Immature natural killer cell (primary cell): ENCODE data around the gene CDK6. TPM values are rescaled to one million over a fixed set of nuclear protein-coding genes. Genes with fewer than 3 reads are reported as not detected.
"Not testable (repeated sequence)": the region's sequence is repeated elsewhere in the genome, so short reads cannot be mapped to it uniquely, and the experiment has no call there.

Source experiments
- DNase-seq, 3 donors: peaks; one replicate each; pipeline ENCODE4 v3.0.0; 2022; ENCODE audit warnings: mixed read lengths in 1 of 3
- H3K27ac Mint-ChIP-seq, 6 donors: one replicate each; pipeline ENCODE4 v1.8.0; 2020; ENCODE audit warnings: mixed read lengths in 6 of 6, mild to moderate bottlenecking in 5 of 6, inconsistent platforms in 4 of 6, moderate library complexity in 3 of 6
- H3K27me3 Mint-ChIP-seq, 3 donors: one replicate each; pipeline ENCODE4 v1.8.0; 2020 to 2021; ENCODE audit warnings: low read depth in 3 of 3, mild to moderate bottlenecking in 3 of 3, mixed read lengths in 3 of 3, moderate library complexity in 3 of 3, inconsistent platforms in 1 of 3
- H3K36me3 Mint-ChIP-seq, 3 donors: one replicate each; pipeline ENCODE4 v1.8.0; 2020; ENCODE audit warnings: mixed read lengths in 3 of 3, inconsistent platforms in 2 of 3, mild to moderate bottlenecking in 2 of 3
- H3K4me1 Mint-ChIP-seq, 2 donors: one replicate each; pipeline ENCODE4 v1.8.0; 2020; ENCODE audit warnings: inconsistent platforms in 2 of 2, mild to moderate bottlenecking in 2 of 2, mixed read lengths in 2 of 2, moderate library complexity in 1 of 2
- H3K4me3 Mint-ChIP-seq, 5 donors: one replicate each; pipeline ENCODE4 v1.8.0; 2020; ENCODE audit warnings: mild to moderate bottlenecking in 5 of 5, mixed read lengths in 5 of 5, inconsistent platforms in 3 of 5, moderate library complexity in 3 of 5
- H3K9me3 Mint-ChIP-seq, 6 donors: one replicate each; pipeline ENCODE4 v1.8.0; 2020; ENCODE audit warnings: mild to moderate bottlenecking in 6 of 6, mixed read lengths in 6 of 6, inconsistent platforms in 4 of 6, moderate library complexity in 3 of 6
- polyA plus RNA-seq, 3 donors: library from polyadenylated mRNA; unstranded; fragments of 300-500 nt; fragmentation: Illumina TruSeq; gene quantifications; one replicate each; pipeline ENCODE4 v1.2.3, GENCODE V29; 2021

CDK6 gene
- polyA plus RNA-seq = 10 to 100 TPM; 11.1 to 21.2 (median 15.8) TPM

DNA sequence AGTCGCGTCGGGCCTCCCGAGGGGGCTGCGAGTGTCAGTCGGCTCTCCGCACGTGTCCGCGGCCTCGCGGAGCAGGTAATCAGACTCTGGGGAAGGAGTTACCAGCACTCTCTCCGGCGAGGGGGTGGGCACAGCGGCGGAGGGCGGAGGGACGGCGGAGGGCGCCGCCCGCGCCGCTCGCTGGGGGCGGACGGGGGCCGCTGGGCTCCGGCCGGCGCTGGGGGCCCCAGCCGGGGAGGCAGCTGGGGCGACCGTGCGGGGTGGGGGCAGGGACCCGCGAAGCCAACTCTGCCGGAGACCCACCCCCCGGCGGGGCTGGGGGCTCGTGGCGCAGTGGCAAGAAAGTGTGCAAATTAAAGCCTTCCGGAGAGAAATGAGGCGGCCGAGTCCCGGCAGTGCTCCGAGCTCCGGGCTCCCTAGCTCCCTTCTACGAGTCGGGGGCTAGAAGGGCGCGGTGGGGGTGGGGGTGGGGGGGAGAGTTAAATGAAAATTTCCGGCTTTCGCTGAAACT is at the start of gene CDK6:
CDK6 (minus strand) TSS at position 85 of the 511 bp plus-strand sequence. CDS start 3,250 bp downstream, outside the sequence.
- Mint-ChIP-seq H3K9me3 (peaks cover 0 to 2% (median 0%) of the 10 kb centered on the region in 6 donors), H3K36me3 (no peaks in the 10 kb centered on the region), H3K27ac (peak within 1 kb of the TSS; percentile 84 to 91 (median 88)), H3K4me3 (peak within 1 kb of the TSS; percentile 92 to 99 (median 96)), H3K4me1 (peaks cover 32 to 36% of the 10 kb centered on the region in 2 donors), H3K27me3 (peaks cover 5 to 20% (median 18%) of the 10 kb centered on the region in 3 donors)
- peak; percentile 57 to 61 (median 59) for DNase-seq

DNA sequence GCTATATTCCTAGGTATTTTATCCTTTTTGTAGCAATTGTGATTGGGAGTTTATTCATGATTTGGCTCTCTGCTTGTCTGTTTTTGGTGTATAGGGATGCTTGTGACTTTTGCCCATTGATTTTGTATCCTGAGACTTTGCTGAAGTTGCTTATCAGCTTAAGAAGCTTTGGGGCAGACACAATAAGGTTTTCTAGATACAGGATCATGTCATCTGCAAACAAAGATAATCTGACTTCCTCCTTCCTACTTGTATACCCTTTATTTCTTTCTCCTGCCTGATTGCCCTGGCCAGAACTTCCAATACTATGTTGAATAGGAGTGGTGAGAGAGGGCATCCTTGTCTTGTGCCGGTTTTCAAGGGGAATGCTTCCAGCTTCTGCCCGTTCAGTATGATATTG is 49.7 kb upstream of the CDK6 start:
- not testable (repeated sequence) for H3K27me3 Mint-ChIP-seq, DNase-seq, H3K27ac Mint-ChIP-seq, H3K4me1 Mint-ChIP-seq, H3K4me3 Mint-ChIP-seq
- Mint-ChIP-seq H3K9me3 (peaks cover 0 to 36% (median 19%) of the 10 kb centered on the region in 6 donors), H3K36me3 (peaks cover 6 to 16% (median 10%) of the 10 kb centered on the region in 3 donors)

DNA sequence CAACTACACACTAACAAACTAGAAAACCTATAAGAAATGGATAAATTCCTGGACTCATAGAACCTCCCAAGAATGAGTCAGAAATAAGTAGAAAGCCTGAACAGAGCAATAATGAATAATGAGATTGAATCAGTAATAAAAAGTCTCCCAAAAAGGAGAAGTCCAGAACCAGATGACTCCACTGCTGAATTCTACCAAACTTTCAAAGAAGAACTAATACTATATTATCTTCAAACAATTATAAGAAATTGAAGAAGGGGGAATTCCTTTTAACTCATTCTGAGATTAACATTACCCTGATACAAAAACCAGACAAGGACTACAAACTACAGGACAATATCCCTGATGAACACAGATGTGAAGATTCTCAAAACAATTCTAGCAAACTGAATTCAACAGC is 47.8 kb upstream of the CDK6 start:
- Mint-ChIP-seq H3K27ac (no peak overlapping the region), H3K9me3 (peaks cover 0 to 36% (median 19%) of the 10 kb centered on the region in 6 donors), H3K27me3 (peaks cover 3 to 7% (median 7%) of the 10 kb centered on the region in 3 donors), H3K36me3 (peaks cover 6 to 16% (median 10%) of the 10 kb centered on the region in 3 donors), H3K4me3 (no peak overlapping the region), H3K4me1 (peaks cover 8% of the 10 kb centered on the region in 2 donors)
- DNase-seq = no peak

DNA sequence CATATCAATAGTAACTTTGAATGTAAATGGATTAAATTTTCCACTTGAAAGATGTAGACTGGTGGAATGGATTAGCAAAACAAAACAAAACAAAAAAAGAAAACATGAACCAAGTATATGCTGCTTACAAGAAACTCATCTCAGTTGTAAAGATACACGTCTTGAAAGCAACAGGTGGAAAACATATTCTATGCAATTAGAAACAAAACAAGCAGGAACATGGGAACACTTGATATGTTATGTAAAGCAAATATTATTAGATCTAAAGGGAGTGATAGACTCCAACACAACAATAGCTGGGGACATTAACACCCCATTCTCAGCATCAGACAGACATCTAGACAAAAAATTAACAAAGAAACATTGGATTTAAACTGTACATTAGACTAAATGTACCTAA is 46.4 kb upstream of the CDK6 start:
- Mint-ChIP-seq H3K9me3 (peaks cover 0 to 32% (median 18%) of the 10 kb centered on the region in 6 donors), H3K27me3 (peaks cover 3 to 6% (median 4%) of the 10 kb centered on the region in 3 donors), H3K36me3 (peaks cover 2 to 16% (median 10%) of the 10 kb centered on the region in 3 donors), H3K4me1 (peaks cover 8% of the 10 kb centered on the region in 2 donors), H3K27ac (no peak overlapping the region), H3K4me3 (no peak overlapping the region)
- no peak for DNase-seq

DNA sequence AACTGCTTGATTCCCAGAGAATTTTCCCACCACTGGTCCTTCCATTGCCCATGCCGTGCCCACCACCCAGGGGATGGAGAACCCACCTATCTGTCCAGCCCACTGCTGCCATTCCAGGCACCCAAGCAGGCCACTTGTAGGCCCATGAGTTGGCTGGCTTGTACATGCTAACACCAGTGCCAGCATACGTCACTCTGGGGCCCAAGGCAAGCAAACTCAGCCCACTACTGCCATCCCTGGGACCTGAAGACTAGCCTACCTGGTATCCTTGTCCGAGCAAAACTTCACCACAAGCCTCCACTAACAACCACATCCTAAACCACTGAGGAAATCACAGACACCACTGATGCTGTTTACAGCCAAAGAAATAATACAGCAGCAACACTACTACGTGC is 44.7 kb upstream of the CDK6 start:
- Mint-ChIP-seq H3K27me3 (peaks cover 0 to 4% (median 2%) of the 10 kb centered on the region in 3 donors), H3K36me3 (peaks cover 0 to 11% (median 10%) of the 10 kb centered on the region in 3 donors), H3K27ac (peak overlapping the region in 1 of 6 donors; percentile 26), H3K9me3 (peaks cover 0 to 21% (median 13%) of the 10 kb centered on the region in 6 donors), H3K4me1 (peaks cover 8% of the 10 kb centered on the region in 2 donors), H3K4me3 (no peak overlapping the region)
- DNase-seq = peak; percentile 31 to 35 (median 33)

DNA sequence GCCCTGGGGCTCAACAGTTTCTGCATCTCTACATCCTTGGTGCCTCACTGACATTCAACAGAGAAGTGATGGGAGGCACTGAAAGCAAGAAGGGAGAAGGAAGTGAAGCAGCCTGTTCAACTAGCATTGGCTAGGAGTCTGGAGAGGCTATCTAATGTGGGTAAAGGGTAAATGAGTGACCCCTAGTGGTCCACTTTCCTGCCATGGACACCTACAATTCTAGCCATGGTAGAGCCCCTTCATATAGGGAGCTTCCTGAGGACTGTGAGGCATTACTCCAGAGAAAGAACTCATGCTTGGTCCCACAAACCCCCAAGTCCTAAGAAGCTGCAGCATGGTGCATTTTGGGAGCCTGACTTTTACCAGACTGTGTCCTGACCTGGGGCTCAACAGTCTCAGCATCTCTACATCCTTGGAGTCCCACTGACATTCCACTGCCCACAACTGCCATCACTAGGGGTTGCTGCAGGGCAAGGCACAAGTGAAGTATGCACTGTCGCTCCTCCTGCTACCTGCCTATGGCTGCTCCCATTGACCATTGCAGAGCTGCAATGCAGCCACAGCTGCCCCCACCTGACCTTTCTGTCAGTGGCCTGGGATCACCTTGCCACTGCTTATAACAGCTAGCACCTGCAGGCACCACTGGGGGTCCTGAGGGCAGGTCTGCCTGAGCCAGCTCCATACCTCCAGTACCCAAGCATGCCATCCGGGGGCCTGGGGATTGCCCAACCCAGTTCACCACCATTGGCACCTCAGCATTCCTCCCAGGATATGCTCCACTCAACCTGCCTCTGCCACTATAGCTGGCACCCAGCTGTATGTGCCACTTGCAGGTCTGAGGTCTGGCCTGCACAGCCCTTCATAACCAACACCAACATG is 44.1 kb upstream of the CDK6 start:
- peaks cover 8% of the 10 kb centered on the region in 2 donors for H3K4me1 Mint-ChIP-seq
- H3K4me3 Mint-ChIP-seq = no peak overlapping the region

DNA sequence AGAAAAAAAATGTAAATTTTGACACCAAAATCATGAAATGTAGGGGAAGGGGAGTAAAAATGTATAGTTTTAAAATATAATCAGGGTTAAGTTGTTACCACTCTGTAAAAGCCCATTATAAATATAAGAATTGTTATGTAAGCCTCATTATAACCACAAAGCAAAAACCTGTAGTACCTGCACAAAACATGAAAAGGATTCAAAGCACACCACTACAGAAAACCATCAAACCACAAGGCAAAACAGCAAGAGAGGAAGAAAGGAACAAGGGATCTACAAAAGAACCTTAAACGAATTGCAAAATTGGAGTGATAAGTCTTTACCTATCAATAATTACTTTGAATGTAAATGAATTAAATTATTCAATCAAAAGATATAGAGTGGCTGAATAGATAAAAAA is 41.0 kb upstream of the CDK6 start:
- Mint-ChIP-seq H3K4me3 (no peak overlapping the region), H3K9me3 (peaks cover 0 to 9% (median 5%) of the 10 kb centered on the region in 6 donors), H3K36me3 (peaks cover 0 to 1% (median 1%) of the 10 kb centered on the region in 3 donors), H3K27me3 (peaks cover 0 to 3% (median 2%) of the 10 kb centered on the region in 3 donors), H3K27ac (no peak overlapping the region), H3K4me1 (peaks cover 10 to 20% of the 10 kb centered on the region in 2 donors)
- no peak for DNase-seq

More for the DNA sequence above, 44.1 kb upstream of the CDK6 start:
- H3K27ac Mint-ChIP-seq = no peak overlapping the region
- peaks cover 0 to 21% (median 13%) of the 10 kb centered on the region in 6 donors for H3K9me3 Mint-ChIP-seq
- peak in 1 of 3 donors; percentile 18 for DNase-seq
- peaks cover 0 to 4% (median 2%) of the 10 kb centered on the region in 3 donors for H3K27me3 Mint-ChIP-seq
- H3K36me3 Mint-ChIP-seq = peaks cover 0 to 11% (median 10%) of the 10 kb centered on the region in 3 donors

DNA sequence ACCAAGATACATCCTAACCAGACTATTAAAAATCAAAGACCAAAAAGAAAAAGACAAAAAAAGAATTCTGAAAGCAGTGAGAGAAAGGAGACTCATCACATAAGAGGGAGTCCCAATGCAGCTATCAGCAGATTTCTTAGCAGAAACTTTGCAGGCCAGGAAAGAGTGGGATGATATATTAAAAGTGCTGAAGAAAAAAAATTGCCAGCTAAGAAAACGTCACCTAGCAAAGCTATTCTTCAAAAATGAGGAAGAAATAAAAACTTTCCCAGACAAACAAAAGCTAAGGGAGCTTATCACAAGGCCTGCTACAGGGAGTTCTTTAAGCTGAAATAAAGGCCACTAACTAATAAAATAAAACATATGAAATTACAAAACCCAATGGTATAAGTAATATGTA is 40.5 kb upstream of the CDK6 start:
- H3K9me3 Mint-ChIP-seq = peaks cover 0 to 4% (median 3%) of the 10 kb centered on the region in 6 donors
- H3K4me3 Mint-ChIP-seq = no peak overlapping the region
- no peaks in the 10 kb centered on the region for H3K36me3 Mint-ChIP-seq
- DNase-seq = no peak
- no peak overlapping the region for H3K27ac Mint-ChIP-seq
- H3K27me3 Mint-ChIP-seq = peaks cover 0 to 3% (median 0%) of the 10 kb centered on the region in 3 donors
- peaks cover 10 to 20% of the 10 kb centered on the region in 2 donors for H3K4me1 Mint-ChIP-seq

DNA sequence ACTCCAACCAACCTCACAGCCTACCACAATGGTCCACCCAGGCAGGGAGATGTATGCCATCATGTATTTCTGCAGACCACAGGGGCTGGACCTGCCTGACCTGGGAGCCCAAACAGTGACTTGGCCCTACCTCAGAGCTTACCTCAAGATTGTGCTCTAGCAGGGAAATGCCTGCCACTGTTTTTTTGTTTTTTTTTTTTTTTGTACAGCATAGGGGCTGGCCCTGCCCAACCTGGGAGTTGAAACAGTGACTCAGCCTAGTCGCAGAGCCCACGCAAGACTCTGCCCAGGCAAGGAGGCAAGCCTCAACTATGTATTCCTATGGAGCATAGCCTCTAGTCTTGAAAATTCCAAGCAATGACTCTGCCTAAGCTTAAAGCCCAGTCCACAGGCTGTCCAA is 39.3 kb upstream of the CDK6 start:
- H3K27ac Mint-ChIP-seq = no peak overlapping the region
- H3K27me3 Mint-ChIP-seq = peaks cover 0 to 3% (median 0%) of the 10 kb centered on the region in 3 donors
- H3K36me3 Mint-ChIP-seq = no peaks in the 10 kb centered on the region
- H3K4me3 Mint-ChIP-seq = no peak overlapping the region
- peaks cover 2 to 11% of the 10 kb centered on the region in 2 donors for H3K4me1 Mint-ChIP-seq
- H3K9me3 Mint-ChIP-seq = no peaks in the 10 kb centered on the region
- no peak for DNase-seq

DNA sequence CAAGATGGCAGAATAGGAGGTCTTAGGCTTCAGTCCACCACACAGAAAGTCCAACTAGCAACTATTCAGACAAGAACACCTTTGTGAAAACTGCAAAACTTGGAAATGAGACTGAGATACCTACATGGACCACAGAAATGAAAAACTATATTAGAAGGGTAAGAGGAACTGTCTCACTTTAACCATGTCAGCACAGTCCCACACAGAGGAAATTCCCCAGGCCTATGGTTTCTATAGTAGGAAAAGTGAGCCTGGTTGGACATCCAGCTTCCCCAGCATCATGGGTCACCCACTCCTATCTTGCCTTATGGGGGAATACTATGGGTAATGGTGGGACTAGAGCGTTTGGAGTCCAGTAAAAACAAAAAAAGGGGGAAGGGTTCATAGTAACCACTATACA is 38.8 kb upstream of the CDK6 start:
- Mint-ChIP-seq H3K27ac (no peak overlapping the region), H3K4me1 (peaks cover 2 to 11% of the 10 kb centered on the region in 2 donors), H3K36me3 (no peaks in the 10 kb centered on the region), H3K9me3 (no peaks in the 10 kb centered on the region), H3K4me3 (no peak overlapping the region), H3K27me3 (peaks cover 0 to 5% (median 0%) of the 10 kb centered on the region in 3 donors)
- DNase-seq = no peak

DNA sequence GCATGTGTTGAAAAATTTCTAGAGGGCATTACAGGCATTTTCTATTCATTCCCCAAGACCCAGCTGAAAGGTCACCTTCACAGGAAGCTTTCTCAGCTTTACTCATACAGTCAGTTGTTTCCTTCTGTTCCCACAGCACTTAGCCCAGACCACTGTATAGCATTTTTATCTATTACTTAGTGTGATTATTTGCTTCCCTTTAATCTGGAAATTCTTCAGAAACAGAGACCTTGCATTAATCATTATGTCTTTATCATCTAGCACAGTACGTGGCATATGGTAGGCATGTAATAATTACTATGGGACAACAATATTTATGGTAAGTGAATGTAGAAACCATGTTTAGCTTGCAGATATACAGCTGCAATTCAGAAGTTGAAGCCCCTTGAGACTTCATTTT is 38.2 kb upstream of the CDK6 start:
- Mint-ChIP-seq H3K27ac (no peak overlapping the region), H3K4me3 (no peak overlapping the region)

DNA sequence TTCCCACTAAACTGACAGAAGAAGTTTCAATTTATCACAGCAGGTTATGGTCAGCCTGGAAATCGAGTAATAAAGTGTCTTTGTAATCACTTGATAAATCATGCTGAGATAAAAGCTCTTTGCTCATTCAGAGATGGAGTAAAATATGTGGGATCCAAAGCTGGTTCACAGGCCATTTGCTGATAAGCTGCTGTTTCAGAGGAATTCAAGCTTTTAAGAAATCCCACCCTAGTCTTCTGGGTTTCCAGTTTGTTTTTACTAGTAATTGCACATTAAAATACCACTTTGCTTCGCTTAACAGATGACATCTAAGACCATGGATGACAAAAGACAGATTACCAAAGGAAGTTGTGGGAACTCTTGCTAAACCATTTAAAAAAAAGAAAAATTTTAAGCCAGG is 37.4 kb upstream of the CDK6 start:
- Mint-ChIP-seq H3K4me3 (no peak overlapping the region), H3K4me1 (peaks cover 2 to 11% of the 10 kb centered on the region in 2 donors), H3K27ac (no peak overlapping the region), H3K27me3 (peaks cover 0 to 5% (median 2%) of the 10 kb centered on the region in 3 donors), H3K36me3 (peaks cover 0 to 8% (median 5%) of the 10 kb centered on the region in 3 donors), H3K9me3 (peaks cover 0 to 9% (median 2%) of the 10 kb centered on the region in 6 donors)
- no peak for DNase-seq

More for the DNA sequence above, 38.2 kb upstream of the CDK6 start:
- H3K36me3 Mint-ChIP-seq = peaks cover 0 to 3% (median 3%) of the 10 kb centered on the region in 3 donors
- no peak for DNase-seq
- peaks cover 2 to 11% of the 10 kb centered on the region in 2 donors for H3K4me1 Mint-ChIP-seq
- H3K27me3 Mint-ChIP-seq = peaks cover 0 to 5% (median 2%) of the 10 kb centered on the region in 3 donors
- peaks cover 0 to 2% (median under 1%) of the 10 kb centered on the region in 6 donors for H3K9me3 Mint-ChIP-seq

DNA sequence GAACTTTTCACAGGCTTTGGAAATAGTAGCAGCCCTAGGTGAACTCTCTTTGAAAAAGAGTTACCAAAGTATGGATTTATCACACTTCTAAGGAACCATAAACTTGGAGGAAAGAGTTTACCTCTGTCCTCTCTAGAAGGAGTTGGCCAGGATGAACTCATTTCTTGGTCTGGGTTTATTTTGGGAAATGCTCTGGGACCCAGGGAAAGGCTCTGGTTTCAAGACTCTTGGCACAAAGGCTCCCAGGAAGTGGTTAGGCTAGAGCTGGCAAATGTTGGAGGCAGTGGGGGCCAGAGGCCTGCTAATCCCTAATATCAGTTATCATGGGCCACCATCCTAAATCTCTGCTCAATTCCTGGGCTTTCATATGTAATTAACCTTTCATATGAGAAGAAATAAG is 36.3 kb upstream of the CDK6 start:
- no peak for DNase-seq
- Mint-ChIP-seq H3K27ac (no peak overlapping the region), H3K4me3 (no peak overlapping the region), H3K9me3 (peaks cover 0 to 16% (median 3%) of the 10 kb centered on the region in 6 donors), H3K27me3 (peaks cover 0 to 5% (median 2%) of the 10 kb centered on the region in 3 donors), H3K36me3 (peaks cover 0 to 8% (median 5%) of the 10 kb centered on the region in 3 donors), H3K4me1 (peaks cover 2 to 11% of the 10 kb centered on the region in 2 donors)
